CD4-positive, alpha-beta T cell (primary cell): ENCODE results near the gene GFOD2. TPM values are rescaled to one million over a fixed set of nuclear protein-coding genes. Genes with fewer than 3 reads are reported as not detected.

Experiments
- ATAC-seq: fragments of 200-7000 bp; cut with Tn5 transposase; one replicate; pipeline ENCODE4 v1.10.0; 2022; ENCODE audit warnings: mild to moderate bottlenecking; ENCODE audit not compliant: poor library complexity
- CTCF ChIA-PET: fragments of 350-600 bp; sonication (Branson Sonifier 250); formaldehyde crosslinking; loops from one replicate; lab custom pipeline; 2021; ENCODE audit warnings: antibody characterized with exemption, inconsistent platforms; lab: Charles Lee
- POLR2A ChIA-PET: fragments of 350-600 bp; sonication (Branson Sonifier 250); formaldehyde crosslinking; loops from one replicate; lab custom pipeline; 2021; ENCODE audit warnings: antibody characterized with exemption, inconsistent platforms; lab: Charles Lee
- DNase-seq, 14 experiments: peaks; one replicate each; pipeline ENCODE4 v3.0.0-alpha.2; 2013 to 2020; ENCODE audit warnings: mixed read lengths in 2 of 14
- H3K27ac ChIP-seq, 2 donors: one replicate each; pipeline versions ENCODE4 v1.5.1 to v1.7.0; 2013; ENCODE audit warnings: low read length in 2 of 2, low read depth in 1 of 2, mild to moderate bottlenecking in 1 of 2
- H3K27me3 ChIP-seq, 2 experiments: 1 replicate in 1 of 2; 2 replicates in 1 of 2; pipeline versions ENCODE4 v1.6.1 to v1.7.0; 2013; ENCODE audit warnings: low read length in 2 of 2, control low read depth in 1 of 2, mild to moderate bottlenecking in 1 of 2, moderate library complexity in 1 of 2; ENCODE audit not compliant: insufficient read depth in 2 of 2, control insufficient read depth in 1 of 2
- H3K36me3 ChIP-seq: one replicate; pipeline ENCODE4 v1.6.1; 2013; ENCODE audit warnings: low read length, control low read depth; ENCODE audit not compliant: insufficient read depth
- H3K4me1 ChIP-seq: one replicate; pipeline ENCODE4 v1.6.1; 2013; ENCODE audit warnings: low read length, control low read depth; ENCODE audit not compliant: insufficient read depth
- H3K4me3 ChIP-seq: one replicate; pipeline ENCODE4 v1.5.1; 2013; ENCODE audit warnings: mild to moderate bottlenecking, low read length, moderate library complexity
- H3K9me3 ChIP-seq, 2 experiments: 1 replicate in 1 of 2; 2 replicates in 1 of 2; pipeline versions ENCODE4 v1.6.1 to v1.7.0; 2013; ENCODE audit warnings: low read length in 2 of 2, mild to moderate bottlenecking in 2 of 2, control low read depth in 1 of 2, moderate library complexity in 1 of 2; ENCODE audit not compliant: control insufficient read depth in 1 of 2, insufficient read depth in 1 of 2
- H3K27ac Mint-ChIP-seq: one replicate; pipeline ENCODE4 v1.8.0; 2020; ENCODE audit warnings: mixed read lengths
- H3K27me3 Mint-ChIP-seq: one replicate; pipeline ENCODE4 v1.8.0; 2021; ENCODE audit warnings: mixed read lengths
- H3K36me3 Mint-ChIP-seq: one replicate; pipeline ENCODE4 v1.8.0; 2021; ENCODE audit warnings: low read depth, mixed read lengths
- H3K4me1 Mint-ChIP-seq: one replicate; pipeline ENCODE4 v1.8.0; 2021; ENCODE audit warnings: low read depth, mixed read lengths
- H3K4me3 Mint-ChIP-seq: one replicate; pipeline ENCODE4 v1.8.0; 2020; ENCODE audit warnings: mild to moderate bottlenecking, mixed read lengths
- H3K9me3 Mint-ChIP-seq: one replicate; pipeline ENCODE4 v1.8.0; 2020; ENCODE audit warnings: mixed read lengths
- CTCF ChIP-seq: fragments of 200-600 bp; IDR thresholded peaks from one replicate; pipeline ENCODE4 v1.8.0; 2022; ENCODE audit warnings: antibody characterized with exemption, mild to moderate bottlenecking
- intact Hi-C, 2 experiments: fragments of 100-400 bp; cut with DNase I in 1 of 2; cut with micrococcal nuclease in 1 of 2; formaldehyde crosslinking; loops; one replicate each; pipeline versions ENCODE4 v1.15.1 to v1.9.0; 2023 to 2025; cut with DNase I, micrococcal nuclease
- total RNA-seq, 174 experiments: library from RNA in 2 of 174; stranded (reverse) in 2 of 174; gene quantifications; one replicate each; pipeline ENCODE4 v1.2.3 and lab custom pipeline; 2021 to 2026

Gene GFOD2
- total RNA-seq, 2 experiments from 2014 or later, result 2.8 to 3.7 TPM

DNA sequence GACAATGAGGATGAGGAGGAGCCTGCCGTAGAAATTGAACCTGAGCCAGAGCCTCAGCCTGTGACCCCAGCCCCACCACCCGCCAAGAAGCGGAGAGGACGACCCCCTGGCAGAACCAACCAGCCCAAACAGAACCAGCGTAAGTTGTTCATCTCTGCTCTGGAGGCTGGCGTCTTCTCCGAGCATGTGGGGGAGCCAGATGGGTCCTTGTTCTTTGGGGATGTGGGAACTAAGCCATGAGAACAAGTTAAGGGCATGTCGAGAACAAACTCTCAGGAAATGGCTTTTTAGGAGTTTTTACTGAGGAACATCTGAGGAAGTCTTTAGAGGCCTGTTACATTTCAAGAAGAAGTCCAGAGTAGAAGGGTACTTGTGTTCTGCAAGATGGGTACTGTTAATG, 82.4 kb downstream of the GFOD2 start:
- ATAC-seq, result no peak
- H3K4me3 ChIP-seq, result no peak overlapping the region
- ChIA-PET CTCF (no interaction called here), POLR2A (no interaction called here)
- H3K36me3 Mint-ChIP-seq, result peaks cover 56% of the 10 kb centered on the region
- no peak overlapping the region for H3K4me3 Mint-ChIP-seq
- no peaks in the 10 kb centered on the region for H3K4me1 Mint-ChIP-seq
- peak overlapping the region in 1 of 2 donors; percentile 80 for H3K27ac ChIP-seq
- H3K27me3 Mint-ChIP-seq, result no peaks in the 10 kb centered on the region
- H3K36me3 ChIP-seq, result peaks cover 64% of the 10 kb centered on the region
- no peak overlapping the region for H3K27ac Mint-ChIP-seq
- no peaks in the 10 kb centered on the region for H3K4me1 ChIP-seq
- H3K9me3 ChIP-seq, result no peaks in the 10 kb centered on the region
- no peaks in the 10 kb centered on the region for H3K9me3 Mint-ChIP-seq
- no peak for TF ChIP-seq CTCF
- no peaks in the 10 kb centered on the region for H3K27me3 ChIP-seq
- no peak for DNase-seq
- intact Hi-C loops, result no loop called here

DNA sequence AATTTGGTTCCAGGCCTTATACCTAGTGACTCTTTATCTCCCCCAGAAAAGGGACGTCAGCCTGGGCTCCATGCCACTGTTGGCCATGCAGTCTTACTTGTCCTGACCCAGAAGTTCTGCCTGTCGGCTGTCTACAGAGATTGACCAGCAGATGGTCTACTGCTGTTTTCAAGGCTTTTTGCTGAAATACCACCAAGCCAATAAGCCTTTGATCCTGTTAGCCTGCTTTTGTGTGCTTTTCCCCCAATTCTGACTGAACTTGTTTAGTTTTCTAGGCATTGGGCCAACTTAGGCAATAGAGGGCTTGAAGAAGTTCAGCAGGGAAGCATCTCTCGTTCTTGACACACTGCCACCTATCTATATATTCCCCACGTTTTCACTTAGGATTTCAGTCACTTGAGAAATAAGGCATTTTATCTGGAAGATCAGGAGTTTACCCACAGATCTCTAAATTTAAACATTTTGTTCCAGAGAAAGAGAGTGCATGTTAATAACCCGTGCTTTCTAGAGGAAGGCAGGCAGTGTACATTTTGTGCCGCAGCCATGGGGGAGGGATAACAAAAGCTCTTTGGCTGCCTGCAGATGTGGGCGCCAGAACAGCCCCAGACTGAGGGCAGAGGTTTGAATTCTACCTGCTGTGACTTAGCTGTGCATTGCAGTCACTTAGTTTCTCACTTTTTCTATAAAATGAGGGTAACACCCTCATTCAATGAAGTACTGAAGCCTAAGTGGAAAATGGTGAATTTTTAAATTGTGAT, 86.5 kb downstream of the GFOD2 start:
- no peaks in the 10 kb centered on the region for H3K9me3 Mint-ChIP-seq
- H3K27ac Mint-ChIP-seq, result no peak overlapping the region
- no peak for ATAC-seq
- TF ChIP-seq CTCF, result no peak
- H3K4me1 Mint-ChIP-seq, result no peaks in the 10 kb centered on the region
- Histone ChIP-seq H3K4me1 (no peaks in the 10 kb centered on the region), H3K27me3 (no peaks in the 10 kb centered on the region), H3K27ac (no peak overlapping the region), H3K9me3 (no peaks in the 10 kb centered on the region), H3K4me3 (no peak overlapping the region), H3K36me3 (peaks cover 81% of the 10 kb centered on the region)
- H3K36me3 Mint-ChIP-seq, result peaks cover 74% of the 10 kb centered on the region
- POLR2A ChIA-PET, result no interaction called here
- CTCF ChIA-PET, result no interaction called here
- no peaks in the 10 kb centered on the region for H3K27me3 Mint-ChIP-seq
- intact Hi-C loops, result no loop called here
- H3K4me3 Mint-ChIP-seq, result no peak overlapping the region
- DNase-seq, result no peak

GRCh38 chr16:67628216-67628615, 90.9 kb downstream of the GFOD2 start:
- ChIA-PET CTCF (interaction anchor here (1.2 kb wide), 2 partner anchors 81 to 107 kb away, joined by 3 to 4 read pairs; no protein-coding TSS in a partner anchor), POLR2A (interaction anchor here (1.3 kb wide), 1 partner anchor 81 kb away, joined by 6 read pairs; no protein-coding TSS in a partner anchor)
- Histone ChIP-seq H3K36me3 (peaks cover 83% of the 10 kb centered on the region), H3K4me3 (no peak overlapping the region), H3K27ac (peak overlapping the region in 1 of 2 donors; percentile 72), H3K4me1 (no peaks in the 10 kb centered on the region), H3K9me3 (no peaks in the 10 kb centered on the region), H3K27me3 (no peaks in the 10 kb centered on the region)
- no peak for DNase-seq
- ATAC-seq, result no peak
- no peaks in the 10 kb centered on the region for H3K9me3 Mint-ChIP-seq
- intact Hi-C loops, result no loop called here
- no peak overlapping the region for H3K27ac Mint-ChIP-seq
- no peaks in the 10 kb centered on the region for H3K4me1 Mint-ChIP-seq
- H3K4me3 Mint-ChIP-seq, result no peak overlapping the region
- H3K27me3 Mint-ChIP-seq, result no peaks in the 10 kb centered on the region
- TF ChIP-seq CTCF, result no peak
- H3K36me3 Mint-ChIP-seq, result peaks cover 83% of the 10 kb centered on the region

Other genes starting within 250 kb of the GFOD2 start
- gene ATP6V0D1, start 238.2 kb downstream of the GFOD2 start, total RNA-seq, result 10 to 100 TPM; 39.4 to 41.7 TPM
- gene AGRP, start 235.8 kb downstream of the GFOD2 start, total RNA-seq, result not detected
- 10 to 100 TPM; 21.3 to 25.4 TPM for gene RIPOR1, start 190.5 kb downstream of the GFOD2 start, total RNA-seq
- 10 to 100 TPM; 43.8 to 46.4 TPM for gene CTCF, start 156.8 kb downstream of the GFOD2 start, total RNA-seq
- gene CARMIL2, start 74.2 kb downstream of the GFOD2 start, total RNA-seq, result 100 to 1,000 TPM; 147 to 148 TPM
- gene ACD, start 59.1 kb downstream of the GFOD2 start, total RNA-seq, result 10 to 100 TPM; 21.6 to 26.0 TPM
- 1 to 10 TPM; 4.5 to 4.7 TPM for gene PARD6A, start 58.4 kb downstream of the GFOD2 start, total RNA-seq
- gene ENKD1, start 52.6 kb downstream of the GFOD2 start, total RNA-seq, result 1 to 10 TPM; 2.0 to 3.5 TPM
- 1 to 10 TPM; 2.0 to 2.4 TPM for gene C16orf86, start 52.5 kb downstream of the GFOD2 start, total RNA-seq
- gene RANBP10, start 87.2 kb upstream of the GFOD2 start, total RNA-seq, result 10 to 100 TPM; 12.0 to 13.6 TPM
- under 1 TPM; 0.52 to 0.61 TPM for gene TSNAXIP1, start 87.6 kb upstream of the GFOD2 start, total RNA-seq
- 10 to 100 TPM; 31.2 to 32.1 TPM for gene THAP11, start 123.0 kb upstream of the GFOD2 start, total RNA-seq
- gene NUTF2, start 127.6 kb upstream of the GFOD2 start, total RNA-seq, result 10 to 100 TPM; 24.0 to 25.7 TPM
- gene CENPT, start 128.4 kb upstream of the GFOD2 start, total RNA-seq, result 10 to 100 TPM; 77.5 to 84.1 TPM
- gene EDC4, start 153.7 kb upstream of the GFOD2 start, total RNA-seq, result 100 to 1,000 TPM; 134 to 145 TPM
- 1 to 10 TPM; 2.9 to 4.4 TPM for gene NRN1L, start 165.6 kb upstream of the GFOD2 start, total RNA-seq
- gene PSKH1, start 173.9 kb upstream of the GFOD2 start, total RNA-seq, result 10 to 100 TPM; 11.4 to 13.3 TPM
- gene CTRL, start 212.5 kb upstream of the GFOD2 start, total RNA-seq, result 10 to 100 TPM; 18.3 to 19.5 TPM
- gene PSMB10, start 217.5 kb upstream of the GFOD2 start, total RNA-seq, result 10 to 100 TPM; 68.7 to 71.6 TPM
- gene LCAT, start 224.8 kb upstream of the GFOD2 start, total RNA-seq, result 1 to 10 TPM; 5.9 to 6.3 TPM
- gene SLC12A4, start 249.3 kb upstream of the GFOD2 start, total RNA-seq, result 10 to 100 TPM; 15.1 to 17.7 TPM